Stomach (tissue), 4 donors: ENCODE results near the gene LAMC2.

Experiments used
- CTCF ChIP-seq, 7 experiments: fragments of 450-650 bp in 4 of 7; fragments of 200-600 bp in 3 of 7; sonication (generic) in 3 of 7; IDR thresholded peaks; one replicate each; pipeline ENCODE4 v1.5.1; 2016 to 2019; ENCODE audit warnings: antibody characterized with exemption in 7 of 7, control low read depth in 2 of 7, mild to moderate bottlenecking in 1 of 7
- EP300 ChIP-seq: sonication (generic); formaldehyde crosslinking; IDR thresholded peaks from one replicate; pipeline ENCODE4 v1.6.1; 2017; ENCODE audit warnings: antibody characterized with exemption
- POLR2A ChIP-seq, 4 donors: fragments of 450-650 bp; IDR thresholded peaks; one replicate each; pipeline ENCODE4 v1.6.1; 2016; ENCODE audit warnings: antibody characterized with exemption in 4 of 4, control low read depth in 2 of 4, mild to moderate bottlenecking in 1 of 4, moderate library complexity in 1 of 4
- POLR2AphosphoS5 ChIP-seq, 3 donors: sonication (generic); formaldehyde crosslinking; IDR thresholded peaks; one replicate each; pipeline ENCODE4 v1.6.1; 2016; ENCODE audit warnings: antibody characterized with exemption in 3 of 3

GRCh38 chr1:183167676-183168075 is 18.4 kb upstream of the LAMC2 start:
- TF ChIP-seq CTCF (IDR thresholded peaks at IDR 0.05), result no peak
- TF ChIP-seq POLR2A (IDR thresholded peaks at IDR 0.05), result no peak
- no peak for TF ChIP-seq EP300
- TF ChIP-seq POLR2AphosphoS5 (IDR thresholded peaks at IDR 0.05), result no peak
